WTC11 (cell line): ENCODE data around the gene NRROS. TPM values are rescaled to one million over a fixed set of nuclear protein-coding genes. Genes with fewer than 3 reads are reported as not detected.

Experiments used
- ATAC-seq: fragments of 200-7000 bp; cut with Tn5 transposase; 2 replicates; pipeline ENCODE4 v1.10.0; 2021; ENCODE audit warnings: mild to moderate bottlenecking, moderate library complexity
- CTCF ChIA-PET: fragments of 300-600 bp; sonication (Branson Sonifier 250); formaldehyde crosslinking; loops from one replicate; lab custom pipeline; 2021; ENCODE audit warnings: antibody characterized with exemption; lab: Charles Lee
- POLR2A ChIA-PET: fragments of 350-600 bp; sonication (Branson Sonifier 250); formaldehyde crosslinking; loops from one replicate; lab custom pipeline; 2021; ENCODE audit warnings: antibody characterized with exemption; lab: Charles Lee
- DNase-seq: peaks from one replicate; pipeline ENCODE4 v3.0.0; 2021; ENCODE audit warnings: low spot score
- H3K27ac Mint-ChIP-seq: 2 replicates; pipeline ENCODE4 v1.8.0; 2021; ENCODE audit warnings: mixed read lengths
- H3K27me3 Mint-ChIP-seq: 2 replicates; pipeline ENCODE4 v1.8.0; 2021; ENCODE audit warnings: low read depth, mild to moderate bottlenecking, moderate library complexity, mixed read lengths
- H3K36me3 Mint-ChIP-seq: 2 replicates; pipeline ENCODE4 v1.8.0; 2021; ENCODE audit warnings: mixed read lengths
- H3K4me1 Mint-ChIP-seq: 2 replicates; pipeline ENCODE4 v1.8.0; 2022; ENCODE audit warnings: mixed read lengths
- H3K4me3 Mint-ChIP-seq: 2 replicates; pipeline ENCODE4 v1.8.0; 2021; ENCODE audit warnings: mild to moderate bottlenecking, moderate library complexity, mixed read lengths
- H3K9me3 Mint-ChIP-seq: 2 replicates; pipeline ENCODE4 v1.8.0; 2021; ENCODE audit warnings: mixed read lengths
- ATF6 ChIP-seq: sonication (generic); formaldehyde crosslinking; IDR thresholded peaks from 2 replicates; pipeline ENCODE4 v1.8.1; 2023; ENCODE audit warnings: mild to moderate bottlenecking, missing genetic modification reagents
- ETV6 ChIP-seq: sonication (generic); formaldehyde crosslinking; IDR thresholded peaks from 2 replicates; pipeline ENCODE4 v1.8.1; 2022; ENCODE audit warnings: mild to moderate bottlenecking, missing genetic modification reagents
- FOXJ3 ChIP-seq: sonication (generic); formaldehyde crosslinking; IDR thresholded peaks from 2 replicates; pipeline ENCODE4 v1.9.0; 2021; ENCODE audit warnings: missing genetic modification reagents, mild to moderate bottlenecking, borderline replicate concordance
- FOXK1 ChIP-seq: sonication (generic); formaldehyde crosslinking; IDR thresholded peaks from 2 replicates; pipeline ENCODE4 v1.8.0; 2022; ENCODE audit warnings: mild to moderate bottlenecking, moderate library complexity, missing genetic modification reagents
- FOXP1 ChIP-seq: sonication (generic); formaldehyde crosslinking; IDR thresholded peaks from 2 replicates; pipeline ENCODE4 v1.8.0; 2022; ENCODE audit warnings: missing genetic modification reagents, mild to moderate bottlenecking, moderate library complexity, borderline replicate concordance
- GTF2I ChIP-seq: fragments of 250-450 bp; sonication (Bioruptor Pico); conservative IDR thresholded peaks from 2 replicates; pipeline ENCODE4 v1.4.0; 2021; ENCODE audit warnings: mild to moderate bottlenecking
- HMGXB4 ChIP-seq: sonication (generic); formaldehyde crosslinking; IDR thresholded peaks from 2 replicates; pipeline ENCODE4 v1.8.1; 2023; ENCODE audit warnings: mild to moderate bottlenecking, moderate library complexity, missing genetic modification reagents
- IRF1 ChIP-seq: sonication (generic); formaldehyde crosslinking; IDR thresholded peaks from 2 replicates; pipeline ENCODE4 v1.8.0; 2023; ENCODE audit warnings: missing genetic modification reagents
- IRF2 ChIP-seq: sonication (generic); formaldehyde crosslinking; IDR thresholded peaks from 2 replicates; pipeline ENCODE4 v1.8.0; 2022; ENCODE audit warnings: low read depth, missing genetic modification reagents, borderline replicate concordance
- JUN ChIP-seq: sonication (generic); formaldehyde crosslinking; IDR thresholded peaks from 2 replicates; pipeline ENCODE4 v1.8.0; 2023; ENCODE audit warnings: mild to moderate bottlenecking, missing genetic modification reagents
- MYBL2 ChIP-seq: sonication (generic); formaldehyde crosslinking; IDR thresholded peaks from 2 replicates; pipeline ENCODE4 v1.8.1; 2023; ENCODE audit warnings: mild to moderate bottlenecking, moderate library complexity, missing genetic modification reagents
- NR1H2 ChIP-seq: sonication (generic); formaldehyde crosslinking; IDR thresholded peaks from 2 replicates; pipeline ENCODE4 v1.9.0; 2021; ENCODE audit warnings: mild to moderate bottlenecking, moderate library complexity, missing genetic modification reagents
- PRRX2 ChIP-seq: fragments of 250-450 bp; sonication (Bioruptor Pico); IDR thresholded peaks from 2 replicates; pipeline ENCODE4 v1.8.0; 2021; ENCODE audit warnings: mild to moderate bottlenecking
- SP1 ChIP-seq: sonication (generic); formaldehyde crosslinking; conservative IDR thresholded peaks from 2 replicates; pipeline ENCODE4 v1.8.1; 2022; ENCODE audit warnings: missing genetic modification reagents
- USF1 ChIP-seq: sonication (generic); formaldehyde crosslinking; IDR thresholded peaks from 2 replicates; pipeline ENCODE4 v1.8.0; 2022; ENCODE audit warnings: mild to moderate bottlenecking, missing genetic modification reagents
- ZNF281 ChIP-seq: sonication (generic); formaldehyde crosslinking; IDR thresholded peaks from 2 replicates; pipeline ENCODE4 v1.8.0; 2023; ENCODE audit warnings: mild to moderate bottlenecking, missing genetic modification reagents
- ZNF532 ChIP-seq: fragments of 250-450 bp; sonication (Bioruptor Pico); IDR thresholded peaks from 2 replicates; pipeline ENCODE4 v1.9.0; 2021; ENCODE audit warnings: mild to moderate bottlenecking, borderline replicate concordance
- total RNA-seq: library from RNA; stranded (reverse); gene quantifications from 3 replicates; pipeline ENCODE4 v1.2.3, GENCODE V29; 2021

NRROS gene
- total RNA-seq, 1 experiment from 2014 or later: 3.1 TPM

- TF ChIP-seq ZNF281 (CRISPR knock-in tag) (no peak), FOXK1 (no peak), FOXJ3 (CRISPR knock-in tag) (no peak)
Observed at GRCh38 chr3:196629228-196629627, 10.3 kb upstream of the NRROS start (continued).

GRCh38 chr3:196631682-196632045 lies 7.8 kb upstream of the NRROS start:
- no peaks in the 10 kb centered on the region for H3K36me3 Mint-ChIP-seq
- no peaks in the 10 kb centered on the region for H3K27me3 Mint-ChIP-seq
- peak overlapping the region; percentile 94 for H3K27ac Mint-ChIP-seq
- POLR2A ChIA-PET: interaction anchor here (1.0 to 1.1 kb wide), 2 partner anchors 18 to 236 kb away, joined by 3 read pairs; partner anchors contain the start of gene SENP5
- ATAC-seq: no peak
- CTCF ChIA-PET: interaction anchor here (0.8 to 1.2 kb wide), 3 partner anchors 22 to 102 kb away, joined by 3 to 6 read pairs (median 4); no protein-coding TSS in a partner anchor
- peak overlapping the region; percentile 69 for H3K4me3 Mint-ChIP-seq
- no peaks in the 10 kb centered on the region for H3K9me3 Mint-ChIP-seq
- no peak for DNase-seq
- TF ChIP-seq PRRX2 (CRISPR knock-in tag) (no peak), IRF2 (CRISPR knock-in tag) (no peak), USF1 (no peak)
- TF ChIP-seq, all 79 proteins: peak for 0
- peaks cover 37% of the 10 kb centered on the region for H3K4me1 Mint-ChIP-seq

GRCh38 chr3:196632046-196632751 lies 7.3 kb upstream of the NRROS start:
- peak overlapping the region; percentile 69 for H3K4me3 Mint-ChIP-seq
- ATAC-seq (peak; percentile 87), DNase-seq (peak; percentile 88)
- peaks cover 37% of the 10 kb centered on the region for H3K4me1 Mint-ChIP-seq
- no peaks in the 10 kb centered on the region for H3K27me3 Mint-ChIP-seq
- POLR2A ChIA-PET: interaction anchor here (1.0 to 1.1 kb wide), 3 partner anchors 17 to 236 kb away, joined by 3 to 4 read pairs (median 3); partner anchors contain the start of gene SENP5
- no peaks in the 10 kb centered on the region for H3K36me3 Mint-ChIP-seq
- H3K9me3 Mint-ChIP-seq: no peaks in the 10 kb centered on the region
- H3K27ac Mint-ChIP-seq: peak overlapping the region; percentile 94
- CTCF ChIA-PET: interaction anchor here (0.8 to 1.4 kb wide), 4 partner anchors 23 to 338 kb away, joined by 3 to 6 read pairs (median 4); no protein-coding TSS in a partner anchor
- TF ChIP-seq USF1: peak; percentile 46; the same call in 1 of the 2 replicates
- no peak for TF ChIP-seq GTF2I (CRISPR knock-in tag)
- 0 out of 2 replicates have a peak, but pooled peaks have one; percentile 32 for TF ChIP-seq IRF1
- 0 out of 2 replicates have a peak, but pooled peaks have one; percentile 65 for TF ChIP-seq JUN (CRISPR knock-in tag)
- no peak for TF ChIP-seq NR1H2 (CRISPR knock-in tag)
- TF ChIP-seq MYBL2 (CRISPR knock-in tag): peak; percentile 82; the same call in 1 of the 2 replicates
- peak; percentile 60; the same call in 1 of the 2 replicates for TF ChIP-seq FOXP1 (CRISPR knock-in tag)
- TF ChIP-seq SP1 (CRISPR knock-in tag): peak; percentile 67
- TF ChIP-seq ATF6 (CRISPR knock-in tag): no peak
- TF ChIP-seq ETV6 (CRISPR knock-in tag): peak; percentile 10; the same call in 1 of the 2 replicates
- 0 out of 2 replicates have a peak, but pooled peaks have one; percentile 36 for TF ChIP-seq HMGXB4
- no peak for TF ChIP-seq ZNF532 (CRISPR knock-in tag)
